Endodermal cell (in vitro differentiated cells): ENCODE measurements around the gene PDGFRB. TPM values are rescaled to one million over a fixed set of nuclear protein-coding genes. Genes with fewer than 3 reads are reported as not detected.
A peak's percentile ranks its signal among the peaks of the same experiment; 100 is the strongest.

ENCODE experiments used
- DNase-seq: peaks from one replicate; pipeline ENCODE4 v3.0.0-alpha.2; 2017
- H3K27ac ChIP-seq: 2 replicates; pipeline ENCODE4 v1.5.1; 2013; ENCODE audit warnings: mild to moderate bottlenecking, low read depth, low read length, moderate library complexity
- H3K27me3 ChIP-seq: 2 replicates; pipeline ENCODE4 v1.6.1; 2013; ENCODE audit warnings: mild to moderate bottlenecking, low read length, moderate library complexity; ENCODE audit not compliant: insufficient read depth, control insufficient read depth, poor library complexity, severe bottlenecking
- H3K36me3 ChIP-seq: 2 replicates; pipeline ENCODE4 v1.7.0; 2013; ENCODE audit warnings: mild to moderate bottlenecking, low read length, moderate library complexity; ENCODE audit not compliant: control insufficient read depth, insufficient read depth
- H3K4me1 ChIP-seq: one replicate; pipeline ENCODE4 v1.7.0; 2013; ENCODE audit warnings: low read length; ENCODE audit not compliant: control insufficient read depth, insufficient read depth
- H3K4me3 ChIP-seq: 2 replicates; pipeline ENCODE4 v1.5.1; 2013; ENCODE audit warnings: mild to moderate bottlenecking, low read length, moderate library complexity
- H3K9ac ChIP-seq: 2 replicates; pipeline ENCODE4 v1.6.1; 2013; ENCODE audit warnings: mild to moderate bottlenecking, low read length, moderate library complexity; ENCODE audit not compliant: poor library complexity, severe bottlenecking; ENCODE audit errors: extremely low read depth
- H3K9me3 ChIP-seq: 2 replicates; pipeline ENCODE4 v1.6.1; 2013; ENCODE audit warnings: mild to moderate bottlenecking, low read length, moderate library complexity; ENCODE audit not compliant: control insufficient read depth
- H3K27ac Mint-ChIP-seq: 2 replicates; pipeline ENCODE4 v1.8.0; 2020; ENCODE audit warnings: mixed read lengths
- H3K27me3 Mint-ChIP-seq: 2 replicates; pipeline ENCODE4 v1.8.0; 2021; ENCODE audit warnings: mild to moderate bottlenecking, mixed read lengths; ENCODE audit not compliant: insufficient read depth
- H3K36me3 Mint-ChIP-seq: 2 replicates; pipeline ENCODE4 v1.8.0; 2020; ENCODE audit warnings: low read depth, mixed read lengths
- H3K4me1 Mint-ChIP-seq: 2 replicates; pipeline ENCODE4 v1.8.0; 2020; ENCODE audit warnings: mixed read lengths
- H3K4me3 Mint-ChIP-seq: 2 replicates; pipeline ENCODE4 v1.8.0; 2020; ENCODE audit warnings: mild to moderate bottlenecking, moderate library complexity, mixed read lengths
- H3K9me3 Mint-ChIP-seq: 2 replicates; pipeline ENCODE4 v1.8.0; 2020; ENCODE audit warnings: mild to moderate bottlenecking, mixed read lengths
- WGBS, 2 experiments: methylation state at CpG; one replicate each; pipeline versions ENCODE4 v1.1.5 to v1.1.7; 2013; ENCODE audit warnings: missing lambda C conversion rate in 2 of 2, mixed read lengths in 1 of 2; ENCODE audit not compliant: insufficient coverage in 1 of 2, insufficient read length in 1 of 2; 5-methylcytosine and 5-hydroxymethylcytosine counted together
- total RNA-seq, 2 donors: library from RNA; stranded (reverse); fragmentation: NEBNext Ultra II Directional in 1 of 2; extraction: Animal tissue kit (Norgen Biotek cat#: 25700) in 1 of 2; gene quantifications; 2 replicates in 1 of 2; 3 replicates in 1 of 2; pipeline ENCODE4 v1.2.1, GENCODE V29; 2021
- TF ChIP-seq, protein P1 (sequence below): fragments of 200-600 bp; sonication (generic); conservative IDR thresholded peaks from 2 replicates; pipeline ENCODE4 v1.5.0; 2021; ENCODE audit warnings: antibody characterized with exemption, mild to moderate bottlenecking

Gene PDGFRB
- total RNA-seq, 2 donors from 2014 or later: 4.1 to 6.5 TPM

DNA sequence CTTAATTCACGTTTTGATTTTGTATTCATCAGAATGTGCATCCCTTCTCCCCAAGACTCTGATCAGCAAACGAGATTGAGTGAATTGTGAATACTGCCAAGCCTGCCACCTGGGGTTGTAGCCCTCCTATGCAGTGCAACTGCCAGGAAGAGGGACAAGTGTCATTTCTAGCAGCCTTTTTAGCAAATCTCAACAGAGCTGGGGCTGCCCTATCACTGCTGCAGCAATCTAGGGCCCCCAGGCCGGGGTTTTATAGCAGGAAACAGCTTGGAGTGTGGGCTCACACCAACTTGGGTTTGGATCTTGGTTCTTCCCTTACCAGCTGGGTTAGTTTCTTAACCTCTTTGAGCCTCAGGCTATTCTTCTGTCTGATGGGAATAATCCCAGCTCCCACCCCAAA is 73.3 kb downstream of the PDGFRB start:
- Mint-ChIP-seq H3K4me3 (no peak overlapping the region), H3K27me3 (peaks cover 11% of the 10 kb centered on the region), H3K9me3 (no peaks in the 10 kb centered on the region), H3K27ac (no peak overlapping the region), H3K4me1 (peaks cover 19% of the 10 kb centered on the region), H3K36me3 (no peaks in the 10 kb centered on the region)
- WGBS, 2 experiments: 41 to 57% methylated on average over 3 of the region's 3 CpGs
- Histone ChIP-seq H3K36me3 (no peaks in the 10 kb centered on the region), H3K4me3 (no peak overlapping the region), H3K27me3 (no peaks in the 10 kb centered on the region), H3K4me1 (peaks cover 19% of the 10 kb centered on the region), H3K9ac (no peak overlapping the region), H3K27ac (no peak overlapping the region), H3K9me3 (no peaks in the 10 kb centered on the region)
- TF ChIP-seq, protein P1, sequence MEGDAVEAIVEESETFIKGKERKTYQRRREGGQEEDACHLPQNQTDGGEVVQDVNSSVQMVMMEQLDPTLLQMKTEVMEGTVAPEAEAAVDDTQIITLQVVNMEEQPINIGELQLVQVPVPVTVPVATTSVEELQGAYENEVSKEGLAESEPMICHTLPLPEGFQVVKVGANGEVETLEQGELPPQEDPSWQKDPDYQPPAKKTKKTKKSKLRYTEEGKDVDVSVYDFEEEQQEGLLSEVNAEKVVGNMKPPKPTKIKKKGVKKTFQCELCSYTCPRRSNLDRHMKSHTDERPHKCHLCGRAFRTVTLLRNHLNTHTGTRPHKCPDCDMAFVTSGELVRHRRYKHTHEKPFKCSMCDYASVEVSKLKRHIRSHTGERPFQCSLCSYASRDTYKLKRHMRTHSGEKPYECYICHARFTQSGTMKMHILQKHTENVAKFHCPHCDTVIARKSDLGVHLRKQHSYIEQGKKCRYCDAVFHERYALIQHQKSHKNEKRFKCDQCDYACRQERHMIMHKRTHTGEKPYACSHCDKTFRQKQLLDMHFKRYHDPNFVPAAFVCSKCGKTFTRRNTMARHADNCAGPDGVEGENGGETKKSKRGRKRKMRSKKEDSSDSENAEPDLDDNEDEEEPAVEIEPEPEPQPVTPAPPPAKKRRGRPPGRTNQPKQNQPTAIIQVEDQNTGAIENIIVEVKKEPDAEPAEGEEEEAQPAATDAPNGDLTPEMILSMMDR: no peak
- DNase-seq: peak; percentile 49

DNA sequence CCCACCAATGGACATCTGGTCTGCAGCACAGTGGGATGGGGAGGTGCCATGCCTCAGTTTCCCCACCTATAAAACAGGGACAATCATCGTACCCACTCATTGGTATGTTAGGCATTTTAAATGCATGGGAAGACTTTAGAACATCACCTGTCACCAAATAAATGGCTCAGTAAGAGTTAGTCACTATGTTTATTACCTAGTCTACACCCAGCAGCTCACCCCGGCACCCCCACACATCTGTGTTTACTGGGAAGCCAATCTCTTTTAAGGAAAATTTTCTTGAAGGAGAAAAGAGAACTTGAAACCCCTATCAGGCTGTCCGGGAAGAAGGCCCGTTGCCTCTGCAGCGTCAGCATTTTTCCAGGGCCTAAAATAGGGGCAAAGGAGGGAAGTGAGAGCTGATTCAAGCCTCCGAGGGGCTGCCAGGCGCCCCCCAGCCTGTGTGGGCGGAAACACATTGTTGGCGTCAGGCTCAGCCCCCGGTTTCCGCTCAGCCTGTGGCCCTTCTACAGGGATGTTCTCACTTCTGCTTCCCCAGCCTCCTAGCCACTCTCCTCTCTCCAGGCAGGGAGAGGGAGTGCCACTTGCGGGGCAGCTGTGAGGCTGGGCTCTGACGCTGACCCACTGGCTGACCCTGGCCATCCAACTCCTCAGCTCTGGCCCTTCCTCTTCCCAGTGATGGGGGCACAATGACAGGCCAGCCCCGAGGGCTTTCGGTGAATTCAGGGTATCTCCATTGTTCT is 73.9 kb downstream of the PDGFRB start:
- Histone ChIP-seq H3K4me1 (peaks cover 19% of the 10 kb centered on the region), H3K27ac (no peak overlapping the region), H3K9ac (no peak overlapping the region), H3K36me3 (no peaks in the 10 kb centered on the region), H3K4me3 (no peak overlapping the region), H3K9me3 (no peaks in the 10 kb centered on the region), H3K27me3 (peaks cover 1% of the 10 kb centered on the region)
- Mint-ChIP-seq H3K27ac (no peak overlapping the region), H3K4me1 (peaks cover 16% of the 10 kb centered on the region), H3K36me3 (no peaks in the 10 kb centered on the region), H3K27me3 (peaks cover 11% of the 10 kb centered on the region), H3K9me3 (no peaks in the 10 kb centered on the region), H3K4me3 (no peak overlapping the region)
- DNase-seq: peak; percentile 56
- TF ChIP-seq, protein P1: no peak
- WGBS, 2 experiments: 54 to 55% methylated on average over 11 to 15 of the region's 15 CpGs

GRCh38 chr5:150080696-150081435 is 74.8 kb downstream of the PDGFRB start:
- Mint-ChIP-seq H3K9me3 (no peaks in the 10 kb centered on the region), H3K27ac (no peak overlapping the region), H3K36me3 (no peaks in the 10 kb centered on the region), H3K4me1 (peaks cover 16% of the 10 kb centered on the region), H3K27me3 (peaks cover 6% of the 10 kb centered on the region), H3K4me3 (no peak overlapping the region)
- H3K9me3 ChIP-seq: no peaks in the 10 kb centered on the region
- TF ChIP-seq, protein P1: no peak
- no peak overlapping the region for H3K9ac ChIP-seq
- H3K27me3 ChIP-seq: peaks cover 6% of the 10 kb centered on the region
- WGBS, 2 experiments: 86 to 97% methylated on average over 8 to 15 of the region's 15 CpGs
- H3K27ac ChIP-seq: no peak overlapping the region
- no peaks in the 10 kb centered on the region for H3K36me3 ChIP-seq
- H3K4me3 ChIP-seq: no peak overlapping the region
- DNase-seq: peak; percentile 37
- peaks cover 19% of the 10 kb centered on the region for H3K4me1 ChIP-seq
